ENCODE data around the gene SPATA18. TPM values are rescaled to one million over a fixed set of nuclear protein-coding genes. Genes with fewer than 3 reads are reported as not detected.

The SPATA18 gene
- total RNA-seq, 2 donors from 2014 or later = 1.4 to 3.3 TPM

DNA sequence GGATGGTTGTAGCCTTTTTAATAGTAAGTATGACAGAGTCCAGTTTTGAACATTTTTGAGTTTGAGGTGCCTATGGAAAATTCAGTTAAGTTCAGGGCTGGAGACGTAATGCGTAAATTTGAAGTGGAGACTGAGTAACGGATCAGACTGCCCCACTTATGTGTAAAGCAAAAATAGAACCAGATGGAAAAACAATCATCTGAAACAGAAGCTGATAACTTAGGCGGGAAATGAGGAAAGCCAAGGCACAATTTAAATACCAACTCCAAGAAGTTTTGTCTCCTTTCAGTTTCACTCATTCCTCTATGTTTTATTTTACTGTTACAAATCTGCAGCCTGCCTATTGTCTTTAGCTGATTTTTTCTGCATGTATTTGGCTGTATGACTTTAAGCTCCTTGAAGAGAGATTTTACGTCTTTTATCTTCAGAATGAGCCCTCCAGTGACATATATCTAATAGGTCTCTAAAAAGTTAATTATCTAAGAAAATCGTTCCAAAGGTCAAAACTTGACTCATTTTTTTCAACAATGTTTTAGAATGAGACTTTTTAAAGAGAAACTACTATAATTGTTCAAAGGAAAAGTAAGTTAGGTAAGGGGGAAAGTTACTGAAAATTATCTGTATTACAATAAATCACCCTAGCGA is 14.1 kb upstream of the SPATA18 start:
- Histone ChIP-seq H3K9ac (ENCODE audit: extremely low read depth, low read length, poor library complexity, severe bottlenecking) (peak overlapping the region; percentile 43), H3K4me3 (ENCODE audit: low read length) (peak overlapping the region; percentile 97), H3K27ac (ENCODE audit: low read depth, low read length) (no peak overlapping the region), H3K27me3 (ENCODE audit: control insufficient read depth, insufficient read depth, low read length, poor library complexity, severe bottlenecking) (no peaks in the 10 kb centered on the region), H3K9me3 (ENCODE audit: control insufficient read depth, low read length) (no peaks in the 10 kb centered on the region), H3K4me1 (ENCODE audit: control insufficient read depth, insufficient read depth, low read length) (peaks cover 6% of the 10 kb centered on the region), H3K36me3 (ENCODE audit: control insufficient read depth, insufficient read depth, low read length) (peaks cover 23% of the 10 kb centered on the region)
- DNase-seq = no peak
- peak overlapping the region; percentile 73 for H3K4me3 Mint-ChIP-seq
- peaks cover 33% of the 10 kb centered on the region for H3K4me1 Mint-ChIP-seq
- WGBS, 2 experiments (ENCODE audit: insufficient coverage in 1 of 2, insufficient read length in 1 of 2) = 80 to 88% methylated on average over 4 to 6 of the region's 7 CpGs
- peaks cover 9% of the 10 kb centered on the region for H3K27me3 Mint-ChIP-seq (ENCODE audit: insufficient read depth)
- H3K36me3 Mint-ChIP-seq (ENCODE audit: low read depth) = peaks cover 3% of the 10 kb centered on the region
- H3K9me3 Mint-ChIP-seq = no peaks in the 10 kb centered on the region
- no peak overlapping the region for H3K27ac Mint-ChIP-seq
- TF ChIP-seq, protein P1, sequence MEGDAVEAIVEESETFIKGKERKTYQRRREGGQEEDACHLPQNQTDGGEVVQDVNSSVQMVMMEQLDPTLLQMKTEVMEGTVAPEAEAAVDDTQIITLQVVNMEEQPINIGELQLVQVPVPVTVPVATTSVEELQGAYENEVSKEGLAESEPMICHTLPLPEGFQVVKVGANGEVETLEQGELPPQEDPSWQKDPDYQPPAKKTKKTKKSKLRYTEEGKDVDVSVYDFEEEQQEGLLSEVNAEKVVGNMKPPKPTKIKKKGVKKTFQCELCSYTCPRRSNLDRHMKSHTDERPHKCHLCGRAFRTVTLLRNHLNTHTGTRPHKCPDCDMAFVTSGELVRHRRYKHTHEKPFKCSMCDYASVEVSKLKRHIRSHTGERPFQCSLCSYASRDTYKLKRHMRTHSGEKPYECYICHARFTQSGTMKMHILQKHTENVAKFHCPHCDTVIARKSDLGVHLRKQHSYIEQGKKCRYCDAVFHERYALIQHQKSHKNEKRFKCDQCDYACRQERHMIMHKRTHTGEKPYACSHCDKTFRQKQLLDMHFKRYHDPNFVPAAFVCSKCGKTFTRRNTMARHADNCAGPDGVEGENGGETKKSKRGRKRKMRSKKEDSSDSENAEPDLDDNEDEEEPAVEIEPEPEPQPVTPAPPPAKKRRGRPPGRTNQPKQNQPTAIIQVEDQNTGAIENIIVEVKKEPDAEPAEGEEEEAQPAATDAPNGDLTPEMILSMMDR (conservative IDR thresholded peaks at IDR 0.05) = no peak

DNA sequence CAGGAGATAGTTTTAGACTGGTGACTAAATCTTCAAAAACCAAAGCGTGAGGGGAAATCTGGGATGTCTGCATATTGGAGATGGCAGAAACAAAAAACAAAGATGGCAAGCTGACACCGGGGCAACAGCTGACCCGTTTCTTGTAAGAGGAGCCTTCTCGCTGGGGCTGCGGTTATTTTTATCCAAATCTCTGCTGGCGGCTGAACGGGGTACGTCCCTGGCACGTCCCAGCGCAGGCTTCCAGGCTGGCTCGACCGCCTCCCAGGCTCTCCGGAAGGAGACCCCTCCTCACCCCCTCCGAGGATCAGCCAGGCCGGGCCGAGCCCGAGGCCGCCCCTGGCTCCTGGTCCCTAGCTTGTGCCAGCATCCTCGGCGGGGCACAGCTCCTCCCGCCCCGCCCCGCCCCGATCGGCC is 13.4 kb upstream of the SPATA18 start:
- Histone ChIP-seq H3K9ac (ENCODE audit: extremely low read depth, low read length, poor library complexity, severe bottlenecking) (peak overlapping the region; percentile 43), H3K9me3 (ENCODE audit: control insufficient read depth, low read length) (no peaks in the 10 kb centered on the region), H3K4me1 (ENCODE audit: control insufficient read depth, insufficient read depth, low read length) (peaks cover 6% of the 10 kb centered on the region), H3K27ac (ENCODE audit: low read depth, low read length) (no peak overlapping the region), H3K27me3 (ENCODE audit: control insufficient read depth, insufficient read depth, low read length, poor library complexity, severe bottlenecking) (no peaks in the 10 kb centered on the region), H3K4me3 (ENCODE audit: low read length) (peak overlapping the region; percentile 97), H3K36me3 (ENCODE audit: control insufficient read depth, insufficient read depth, low read length) (peaks cover 18% of the 10 kb centered on the region)
- Mint-ChIP-seq H3K27ac (peak overlapping the region; percentile 59), H3K36me3 (ENCODE audit: low read depth) (no peaks in the 10 kb centered on the region), H3K27me3 (ENCODE audit: insufficient read depth) (peaks cover 11% of the 10 kb centered on the region), H3K4me3 (peak overlapping the region; percentile 73), H3K9me3 (no peaks in the 10 kb centered on the region), H3K4me1 (peaks cover 33% of the 10 kb centered on the region)
- DNase-seq = peak; percentile 83
- TF ChIP-seq, protein P1 (conservative IDR thresholded peaks at IDR 0.05) = no peak
- 0 to 1% methylated on average over 3 to 25 of the region's 25 CpGs for WGBS, 2 experiments (ENCODE audit: insufficient coverage in 1 of 2, insufficient read length in 1 of 2)

DNA sequence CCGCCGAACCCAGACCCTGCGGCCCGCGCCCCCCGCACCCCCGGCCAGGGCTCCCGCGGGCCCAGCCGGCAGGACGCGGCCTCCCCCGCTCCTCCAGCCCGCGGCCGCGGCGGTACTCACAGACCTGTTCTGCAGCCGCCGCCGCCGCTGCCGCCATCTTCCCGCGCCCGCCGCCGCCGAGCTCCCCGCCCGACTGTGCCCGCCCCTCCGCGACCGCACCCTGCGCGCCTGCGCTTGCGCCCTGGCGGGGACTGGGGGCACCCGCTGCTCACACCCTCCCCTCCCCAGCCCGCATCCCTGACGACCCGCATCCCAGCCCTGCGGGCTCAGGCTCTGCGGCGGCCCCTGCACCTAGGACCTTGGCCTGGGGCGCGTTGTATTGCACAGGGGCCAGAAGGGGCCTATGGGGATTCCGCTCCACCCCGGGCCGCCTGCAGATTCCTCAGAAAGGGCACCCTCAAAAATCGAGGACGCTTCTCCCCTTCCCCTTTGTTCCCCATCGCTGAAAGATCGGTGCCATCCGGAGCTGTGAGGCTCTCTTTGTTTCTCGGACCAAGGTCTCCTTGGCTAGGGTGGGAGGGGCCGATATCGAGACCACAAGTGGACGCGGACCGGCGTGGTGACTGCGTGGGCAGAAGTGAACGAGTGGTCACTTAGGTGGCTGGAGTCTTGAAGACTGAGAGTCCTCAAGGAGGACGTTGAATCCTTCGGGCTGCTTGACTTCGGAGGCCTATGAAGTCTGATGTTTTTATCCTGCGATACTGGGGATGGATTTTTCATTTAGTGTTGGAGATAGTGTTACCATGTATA is 12.8 kb upstream of the SPATA18 start, which contains the start of gene SGCB:
SGCB (minus strand) TSS at position 197 of the 810 bp plus-strand sequence; CDS start at position 157, 40 bp downstream.
- Histone ChIP-seq H3K9ac (ENCODE audit: extremely low read depth, low read length, poor library complexity, severe bottlenecking) (peak within 1 kb of the TSS; percentile 43), H3K9me3 (ENCODE audit: control insufficient read depth, low read length) (no peaks in the 10 kb centered on the region), H3K27me3 (ENCODE audit: control insufficient read depth, insufficient read depth, low read length, poor library complexity, severe bottlenecking) (no peaks in the 10 kb centered on the region), H3K4me1 (ENCODE audit: control insufficient read depth, insufficient read depth, low read length) (peaks cover 6% of the 10 kb centered on the region), H3K4me3 (ENCODE audit: low read length) (peak within 1 kb of the TSS; percentile 97), H3K27ac (ENCODE audit: low read depth, low read length) (peak within 1 kb of the TSS; percentile 85), H3K36me3 (ENCODE audit: control insufficient read depth, insufficient read depth, low read length) (peaks cover 12% of the 10 kb centered on the region)
- Mint-ChIP-seq H3K27ac (peak within 1 kb of the TSS; percentile 92), H3K4me3 (peak within 1 kb of the TSS; percentile 73), H3K36me3 (ENCODE audit: low read depth) (no peaks in the 10 kb centered on the region), H3K9me3 (no peaks in the 10 kb centered on the region), H3K4me1 (peaks cover 33% of the 10 kb centered on the region), H3K27me3 (ENCODE audit: insufficient read depth) (peaks cover 11% of the 10 kb centered on the region)
- TF ChIP-seq, protein P1 (conservative IDR thresholded peaks at IDR 0.05) = no peak
- 8 to 33% methylated on average over 9 to 70 of the region's 70 CpGs for WGBS, 2 experiments (ENCODE audit: insufficient coverage in 1 of 2, insufficient read length in 1 of 2)
- peak; percentile 87 for DNase-seq
